Measurements from ENCODE around the gene DHRSX.

DHRSX gene

DNA sequence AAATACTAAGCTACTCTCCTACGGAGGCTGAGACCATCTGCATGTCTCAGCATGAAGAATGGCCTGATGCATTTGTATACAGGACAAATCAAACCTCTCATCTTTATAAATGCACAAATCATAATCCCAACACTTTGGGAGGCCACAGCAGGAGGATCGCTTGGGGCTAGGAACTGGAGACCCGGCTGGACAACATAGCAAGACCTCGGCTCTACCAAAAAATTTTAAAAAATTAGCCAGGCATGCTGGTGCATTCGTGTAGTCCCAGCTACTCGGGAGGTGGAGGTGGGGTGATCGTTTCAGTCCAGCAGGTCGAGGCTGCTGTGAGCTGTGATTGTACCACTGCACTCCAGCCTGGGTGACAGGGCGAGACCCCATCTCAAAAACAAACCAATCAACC, 262.8 kb downstream of the DHRSX start:
- H3K36me3 ChIP-seq (ENCODE audit: low read length): no peaks in the 10 kb centered on the region
- no peaks in the 10 kb centered on the region for H3K27me3 ChIP-seq (ENCODE audit: low read length)
- H2AFZ ChIP-seq (ENCODE audit: low read depth, low read length, severe bottlenecking): no peak overlapping the region
- H3K9me2 ChIP-seq (replicated peaks; ENCODE audit: insufficient read depth, low read length): no peaks in the 10 kb centered on the region
- H3K9me3 ChIP-seq (ENCODE audit: insufficient read depth, low read length): no peaks in the 10 kb centered on the region
- H3K9ac ChIP-seq (ENCODE audit: low read length): no peak overlapping the region
- H3K4me3 ChIP-seq (ENCODE audit: insufficient read depth, low read length, poor library complexity, severe bottlenecking): no peak overlapping the region
- H3K79me2 ChIP-seq (ENCODE audit: insufficient read depth, low read length): no peaks in the 10 kb centered on the region
- no peak overlapping the region for H3K4me2 ChIP-seq (ENCODE audit: low read depth, low read length, poor library complexity, severe bottlenecking)
- H4K20me1 ChIP-seq (ENCODE audit: low read depth, low read length): no peaks in the 10 kb centered on the region
- H3F3A ChIP-seq (ENCODE audit: insufficient read depth): no peaks in the 10 kb centered on the region
- H3K27ac ChIP-seq (ENCODE audit: low read depth, low read length): no peak overlapping the region
- TF ChIP-seq EZH2phosphoT487 (conservative IDR thresholded peaks at IDR 0.05; ENCODE audit: low read length): no peak
- TF ChIP-seq, protein P1, sequence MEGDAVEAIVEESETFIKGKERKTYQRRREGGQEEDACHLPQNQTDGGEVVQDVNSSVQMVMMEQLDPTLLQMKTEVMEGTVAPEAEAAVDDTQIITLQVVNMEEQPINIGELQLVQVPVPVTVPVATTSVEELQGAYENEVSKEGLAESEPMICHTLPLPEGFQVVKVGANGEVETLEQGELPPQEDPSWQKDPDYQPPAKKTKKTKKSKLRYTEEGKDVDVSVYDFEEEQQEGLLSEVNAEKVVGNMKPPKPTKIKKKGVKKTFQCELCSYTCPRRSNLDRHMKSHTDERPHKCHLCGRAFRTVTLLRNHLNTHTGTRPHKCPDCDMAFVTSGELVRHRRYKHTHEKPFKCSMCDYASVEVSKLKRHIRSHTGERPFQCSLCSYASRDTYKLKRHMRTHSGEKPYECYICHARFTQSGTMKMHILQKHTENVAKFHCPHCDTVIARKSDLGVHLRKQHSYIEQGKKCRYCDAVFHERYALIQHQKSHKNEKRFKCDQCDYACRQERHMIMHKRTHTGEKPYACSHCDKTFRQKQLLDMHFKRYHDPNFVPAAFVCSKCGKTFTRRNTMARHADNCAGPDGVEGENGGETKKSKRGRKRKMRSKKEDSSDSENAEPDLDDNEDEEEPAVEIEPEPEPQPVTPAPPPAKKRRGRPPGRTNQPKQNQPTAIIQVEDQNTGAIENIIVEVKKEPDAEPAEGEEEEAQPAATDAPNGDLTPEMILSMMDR (IDR thresholded peaks at IDR 0.05; ENCODE audit: insufficient read depth, low read length, poor library complexity, severe bottlenecking): no peak

DNA sequence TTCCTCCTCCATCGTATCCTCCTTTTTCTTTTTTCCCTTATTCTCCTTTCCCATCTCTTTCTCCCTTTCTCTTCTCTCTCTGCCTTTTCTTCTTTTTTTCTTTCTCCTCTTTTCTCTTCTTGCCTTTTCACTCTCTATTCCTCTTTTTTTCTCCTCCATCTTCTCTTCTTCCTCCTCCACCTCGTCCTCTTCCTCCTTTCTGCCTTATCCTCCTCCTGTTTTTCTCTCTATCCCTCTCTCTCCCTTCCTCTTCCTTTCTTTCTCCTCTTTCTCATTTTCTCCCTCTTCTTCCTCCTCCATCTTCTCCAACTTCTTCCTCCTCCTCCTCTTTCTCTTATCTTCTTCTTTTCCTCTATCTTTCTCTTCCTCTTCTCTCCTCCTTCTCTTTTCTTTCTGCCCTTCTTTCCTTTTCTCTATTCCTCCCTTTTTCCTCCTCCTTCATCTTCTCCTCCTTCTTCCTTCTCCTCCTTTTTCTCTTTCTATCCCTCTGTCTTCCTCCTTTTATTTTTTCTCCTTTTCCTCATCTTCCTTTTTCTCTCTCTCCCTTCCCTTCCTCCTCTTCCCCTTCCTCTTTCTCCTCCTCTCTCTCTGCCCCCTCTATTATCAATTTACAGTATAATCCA, 269.1 kb downstream of the DHRSX start:
- no peaks in the 10 kb centered on the region for H3K27me3 ChIP-seq (ENCODE audit: low read length)
- H3K79me2 ChIP-seq (ENCODE audit: insufficient read depth, low read length): no peaks in the 10 kb centered on the region
- H3K9me3 ChIP-seq (ENCODE audit: insufficient read depth, low read length): no peaks in the 10 kb centered on the region
- H3K27ac ChIP-seq (ENCODE audit: low read depth, low read length): no peak overlapping the region
- H4K20me1 ChIP-seq (ENCODE audit: low read depth, low read length): no peaks in the 10 kb centered on the region
- TF ChIP-seq, protein P1 (IDR thresholded peaks at IDR 0.05; ENCODE audit: insufficient read depth, low read length, poor library complexity, severe bottlenecking): no peak
- no peak for TF ChIP-seq EZH2phosphoT487 (conservative IDR thresholded peaks at IDR 0.05; ENCODE audit: low read length)
- no peaks in the 10 kb centered on the region for H3K36me3 ChIP-seq (ENCODE audit: low read length)
- H2AFZ ChIP-seq (ENCODE audit: low read depth, low read length, severe bottlenecking): no peak overlapping the region
- H3K9ac ChIP-seq (ENCODE audit: low read length): no peak overlapping the region
- no peaks in the 10 kb centered on the region for H3F3A ChIP-seq (ENCODE audit: insufficient read depth)
- no peak overlapping the region for H3K4me2 ChIP-seq (ENCODE audit: low read depth, low read length, poor library complexity, severe bottlenecking)
- H3K9me2 ChIP-seq (replicated peaks; ENCODE audit: insufficient read depth, low read length): no peaks in the 10 kb centered on the region
- no peak overlapping the region for H3K4me3 ChIP-seq (ENCODE audit: insufficient read depth, low read length, poor library complexity, severe bottlenecking)

DNA sequence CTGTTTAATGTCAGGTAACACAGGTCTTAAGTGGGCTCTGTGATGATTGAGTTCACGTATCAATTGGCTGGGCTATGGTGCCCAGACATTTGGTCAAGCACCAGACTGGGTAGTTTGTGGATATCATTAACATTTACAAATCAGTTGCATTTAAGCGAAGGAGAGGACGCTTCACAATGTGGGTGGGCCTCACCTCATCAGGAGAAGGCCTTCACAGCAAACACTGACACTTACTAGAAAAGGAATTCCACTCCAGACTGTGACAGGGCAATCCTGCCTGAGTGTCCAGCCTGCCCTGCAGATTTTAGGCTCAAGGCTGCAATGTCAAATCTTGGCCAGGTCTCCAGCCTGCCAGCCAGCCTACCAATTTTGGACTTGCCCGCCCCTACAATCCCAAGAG, 270.3 kb downstream of the DHRSX start:
- no peak overlapping the region for H3K4me2 ChIP-seq (ENCODE audit: low read depth, low read length, poor library complexity, severe bottlenecking)
- H3K36me3 ChIP-seq (ENCODE audit: low read length): no peaks in the 10 kb centered on the region
- no peak overlapping the region for H3K27ac ChIP-seq (ENCODE audit: low read depth, low read length)
- TF ChIP-seq EZH2phosphoT487 (conservative IDR thresholded peaks at IDR 0.05; ENCODE audit: low read length): no peak
- TF ChIP-seq, protein P1 (IDR thresholded peaks at IDR 0.05; ENCODE audit: insufficient read depth, low read length, poor library complexity, severe bottlenecking): no peak
- no peak overlapping the region for H2AFZ ChIP-seq (ENCODE audit: low read depth, low read length, severe bottlenecking)
- H3F3A ChIP-seq (ENCODE audit: insufficient read depth): no peaks in the 10 kb centered on the region
- H4K20me1 ChIP-seq (ENCODE audit: low read depth, low read length): no peaks in the 10 kb centered on the region
- H3K4me3 ChIP-seq (ENCODE audit: insufficient read depth, low read length, poor library complexity, severe bottlenecking): no peak overlapping the region
- no peaks in the 10 kb centered on the region for H3K79me2 ChIP-seq (ENCODE audit: insufficient read depth, low read length)
- H3K9ac ChIP-seq (ENCODE audit: low read length): no peak overlapping the region
- H3K9me2 ChIP-seq (replicated peaks; ENCODE audit: insufficient read depth, low read length): no peaks in the 10 kb centered on the region
- H3K27me3 ChIP-seq (ENCODE audit: low read length): no peaks in the 10 kb centered on the region
- H3K9me3 ChIP-seq (ENCODE audit: insufficient read depth, low read length): no peaks in the 10 kb centered on the region

All from SU-DHL-6 (cell line).